Endothelial cell of umbilical vein (primary cell): ENCODE measurements around the gene CHRND. TPM values are rescaled to one million over a fixed set of nuclear protein-coding genes. Genes with fewer than 3 reads are reported as not detected.
A peak's percentile ranks its signal among the peaks of the same experiment; 100 is the strongest.

ENCODE experiments used
- BruUV-seq: library from RNA; stranded (reverse); fragments of 400-500 nt; replicated peaks from 2 replicates; lab custom pipeline; 2021; lab: Mats Ljungman, UMichigan
- CTCF ChIA-PET: fragments of 300-600, 350-600 bp; sonication (Branson Sonifier 250); formaldehyde crosslinking; loops from one replicate; lab custom pipeline; 2021; ENCODE audit warnings: antibody characterized with exemption, inconsistent platforms; lab: Charles Lee
- POLR2A ChIA-PET: fragments of 300-600, 350-600 bp; sonication (Branson Sonifier 250); formaldehyde crosslinking; loops from one replicate; lab custom pipeline; 2021; ENCODE audit warnings: antibody characterized with exemption, inconsistent platforms; lab: Charles Lee
- DNase-seq: peaks from one replicate; pipeline ENCODE4 v3.0.0-alpha.2; 2011; ENCODE audit warnings: low read depth, low spot score
- FAIRE-seq: peaks from 2 replicates; lab custom pipeline; 2011; peaks lifted over from hg19 to GRCh38; lab: Jason Lieb, UNC
- H2AFZ ChIP-seq: 2 replicates; pipeline ENCODE4 v1.6.0; 2012; ENCODE audit warnings: low read depth, low read length, control low read depth, inconsistent platforms
- H3K27ac ChIP-seq: 2 replicates; pipeline ENCODE4 v1.5.1; 2011; ENCODE audit warnings: low read depth, mild to moderate bottlenecking, control low read depth, low read length, moderate library complexity; ENCODE audit not compliant: insufficient read depth
- H3K27me3 ChIP-seq, 2 experiments: 2 replicates each; pipeline versions ENCODE4 v1.6.0 to v1.6.1; 2011; ENCODE audit warnings: low read length in 2 of 2, mixed read lengths in 1 of 2; ENCODE audit not compliant: control insufficient read depth in 2 of 2, insufficient read depth in 2 of 2
- H3K36me3 ChIP-seq, 2 experiments: 2 replicates in 1 of 2; 3 replicates in 1 of 2; pipeline ENCODE4 v1.5.1; 2011; ENCODE audit warnings: low read length in 2 of 2, mild to moderate bottlenecking in 1 of 2, moderate library complexity in 1 of 2; ENCODE audit not compliant: control insufficient read depth in 2 of 2, insufficient read depth in 2 of 2; ENCODE audit errors: extremely low read depth in 1 of 2
- H3K4me1 ChIP-seq: 3 replicates; pipeline ENCODE4 v1.5.1; 2011; ENCODE audit warnings: mild to moderate bottlenecking, low read length; ENCODE audit not compliant: control insufficient read depth, insufficient read depth; ENCODE audit errors: extremely low read depth
- H3K4me2 ChIP-seq: 2 replicates; pipeline ENCODE4 v1.6.1; 2011; ENCODE audit warnings: low read length, control low read depth, mixed read lengths; ENCODE audit not compliant: insufficient read depth
- H3K4me3 ChIP-seq, 3 experiments: fragments of 200-600 bp in 1 of 3; sonication (generic), shearing (Covaris generic) in 1 of 3; replicated peaks in 1 of 3; 2 replicates each; pipeline ENCODE4 v1.5.1; 2011 to 2016; ENCODE audit warnings: control low read depth in 3 of 3, low read length in 3 of 3, mild to moderate bottlenecking in 2 of 3, inconsistent platforms in 1 of 3, low read depth in 1 of 3, moderate library complexity in 1 of 3; ENCODE audit not compliant: insufficient read depth in 1 of 3
- H3K79me2 ChIP-seq: 2 replicates; pipeline ENCODE4 v1.6.0; 2012; ENCODE audit warnings: low read length, inconsistent platforms; ENCODE audit not compliant: control insufficient read depth, insufficient read depth
- H3K9ac ChIP-seq: replicated peaks from 2 replicates; pipeline ENCODE3; 2011; ENCODE audit warnings: low read length, control low read depth; ENCODE audit not compliant: insufficient read depth; ENCODE audit errors: extremely low read depth
- H3K9me1 ChIP-seq: replicated peaks from 3 replicates; pipeline ENCODE4 v1.6.0; 2011; ENCODE audit warnings: mild to moderate bottlenecking, low read length; ENCODE audit not compliant: control insufficient read depth, insufficient read depth; ENCODE audit errors: extremely low read depth
- H3K9me3 ChIP-seq: replicated peaks from 2 replicates; pipeline ENCODE4 v1.5.1; 2012; ENCODE audit warnings: low read length, inconsistent platforms; ENCODE audit not compliant: control insufficient read depth, insufficient read depth
- H4K20me1 ChIP-seq: replicated peaks from 2 replicates; pipeline ENCODE3; 2011; ENCODE audit warnings: mild to moderate bottlenecking, low read length; ENCODE audit not compliant: control insufficient read depth, insufficient read depth; ENCODE audit errors: extremely low read depth
- CTCF ChIP-seq, 2 donors: IDR thresholded peaks; 1 replicate in 1 of 2; 2 replicates in 1 of 2; pipeline ENCODE4 v1.5.1; 2011; ENCODE audit warnings: low read length in 2 of 2, mild to moderate bottlenecking in 2 of 2, moderate library complexity in 2 of 2, control low read depth in 1 of 2, inconsistent platforms in 1 of 2, low read depth in 1 of 2; ENCODE audit not compliant: insufficient read depth in 1 of 2; ENCODE audit errors: extremely low read depth in 1 of 2
- EZH2 ChIP-seq: IDR thresholded peaks from 2 replicates; pipeline ENCODE4 v1.6.1; 2012; ENCODE audit warnings: borderline replicate concordance, low read depth, mild to moderate bottlenecking, moderate library complexity, low read length, inconsistent platforms; ENCODE audit not compliant: severe bottlenecking
- FOS ChIP-seq: IDR thresholded peaks from 2 replicates; pipeline ENCODE4 v1.6.1; 2011; ENCODE audit warnings: mild to moderate bottlenecking, low read length, moderate library complexity, borderline replicate concordance; ENCODE audit not compliant: insufficient read depth
- MAX ChIP-seq: IDR thresholded peaks from 2 replicates; pipeline ENCODE4 v1.6.1; 2011; ENCODE audit not compliant: insufficient read depth, insufficient read length
- MYC ChIP-seq: IDR thresholded peaks from one replicate; pipeline ENCODE4 v1.6.1; 2011; ENCODE audit warnings: mild to moderate bottlenecking, low read depth, low read length
- POLR2A ChIP-seq: IDR thresholded peaks from 2 replicates; pipeline ENCODE4 v1.6.1; 2012; ENCODE audit warnings: low read depth, mild to moderate bottlenecking, control low read depth, low read length
- dilution Hi-C: fragments of 300-500 bp; cut with MboI; formaldehyde crosslinking; loops from one replicate; pipeline ENCODE4 v1.15.0; 2019; ENCODE audit warnings: low sequenced_read_pairs; ENCODE audit not compliant: extremely low pct_ligation_motif_present
- intact Hi-C: fragments of 100-400 bp; cut with micrococcal nuclease; formaldehyde crosslinking; loops from one replicate; pipeline ENCODE4 v1.10.0; 2022
- polyA plus RNA-seq, 4 experiments: library from polyadenylated mRNA; depleted of rRNA in 3 of 4; stranded (reverse) in 3 of 4; unstranded in 1 of 4; fragments of >200 nt; gene quantifications; 2 replicates each; pipeline versions ENCODE4 v1.2.1 to v1.2.3, GENCODE V29; 2011 to 2012; ENCODE audit warnings: missing spikeins in 1 of 4
- total RNA-seq: library from RNA; stranded (reverse); gene quantifications from 2 replicates; pipeline ENCODE4 v1.2.3, GENCODE V29; 2021

Gene CHRND
- total and polyA plus RNA-seq, 2 donors (not counting 3 experiments of a cell fraction or from before 2014, with no cell fraction given), result not detected

- no peak overlapping the region for H2AFZ ChIP-seq
Observed at GRCh38 chr2:232502911-232503808, 22.8 kb upstream of the CHRND start.

GRCh38 chr2:232503809-232504323 lies 22.1 kb upstream of the CHRND start:
- Histone ChIP-seq H3K9ac (no peak overlapping the region), H3K9me3 (no peaks in the 10 kb centered on the region), H3K4me3 (no peak overlapping the region), H3K27me3 (peaks cover 35 to 36% of the 10 kb centered on the region in 2 experiments), H3K36me3 (no peaks in the 10 kb centered on the region), H3K79me2 (no peaks in the 10 kb centered on the region), H3K4me2 (no peak overlapping the region), H3K27ac (no peak overlapping the region), H4K20me1 (no peaks in the 10 kb centered on the region), H3K9me1 (no peaks in the 10 kb centered on the region), H3K4me1 (no peaks in the 10 kb centered on the region), H2AFZ (no peak overlapping the region)
- intact Hi-C loops, result no loop called here
- POLR2A ChIA-PET, result no interaction called here
- FAIRE-seq (no peak), DNase-seq (no peak)
- BruUV-seq, result no TSS peak
- CTCF ChIA-PET, result no interaction called here
- TF ChIP-seq EZH2 (peak; percentile 85), FOS (no peak), CTCF (IDR thresholded peaks at IDR 0.05; ENCODE audit: extremely low read depth in 1 of 2, insufficient read depth in 1 of 2, low read depth in 1 of 2, low read length in 2 of 2) (no peak), POLR2A (no peak)
- dilution Hi-C loops, result no loop called here

More at GRCh38 chr2:232502911-232503808, 22.8 kb upstream of the CHRND start:
- H3K27me3 ChIP-seq, result peaks cover 35 to 36% of the 10 kb centered on the region in 2 experiments
- no TSS peak for BruUV-seq
- no peaks in the 10 kb centered on the region for H3K9me3 ChIP-seq
- H3K9me1 ChIP-seq, result no peaks in the 10 kb centered on the region
- H4K20me1 ChIP-seq, result no peaks in the 10 kb centered on the region
- H3K4me2 ChIP-seq, result no peak overlapping the region
- ChIA-PET POLR2A (interaction anchor here (0.6 kb wide), 1 partner anchor 34 kb away, joined by 3 read pairs; no protein-coding TSS in a partner anchor), CTCF (no interaction called here)
- H3K36me3 ChIP-seq, result no peaks in the 10 kb centered on the region
- peak overlapping the region in 1 of 3 experiments; percentile 3 for H3K4me3 ChIP-seq
- no peak for DNase-seq
- intact Hi-C loops, result no loop called here
- no peak overlapping the region for H3K27ac ChIP-seq
- no peak for FAIRE-seq
- dilution Hi-C loops, result no loop called here
- H3K4me1 ChIP-seq, result no peaks in the 10 kb centered on the region
- H3K79me2 ChIP-seq, result no peaks in the 10 kb centered on the region
- H3K9ac ChIP-seq, result no peak overlapping the region
- TF ChIP-seq MYC (no peak), FOS (no peak), MAX (no peak), EZH2 (peak; percentile 99), POLR2A (no peak)
